K562 (cell line): Measurements from ENCODE around the gene PIK3R1. TPM values are rescaled to one million over a fixed set of nuclear protein-coding genes. Genes with fewer than 3 reads are reported as not detected.

Experiments
- ATAC-seq: fragments of 200-7000 bp; cut with Tn5 transposase; 3 replicates; pipeline ENCODE4 v1.9.1; 2020; ENCODE audit warnings: moderate library complexity
- BruUV-seq: library from RNA; stranded (reverse); fragments of 400-500 nt; replicated peaks from 2 replicates; lab custom pipeline; 2021; lab: Mats Ljungman, UMichigan
- CTCF ChIA-PET: fragments of 300-600 bp; formaldehyde crosslinking; extraction: SDS; loops from one replicate; lab custom pipeline; 2021; ENCODE audit warnings: low intra/inter-chr PET ratio; lab: Yijun Ruan, JAX
- POLR2A ChIA-PET: fragments of 300-600, 350-650 bp; sonication (Branson Sonifier 250); formaldehyde crosslinking; extraction: SDS; loops from one replicate; lab custom pipeline; 2021; ENCODE audit warnings: antibody characterized with exemption, inconsistent platforms; lab: Yijun Ruan, JAX
- DNase-seq, 4 experiments: peaks; one replicate each; pipeline versions ENCODE4 v3.0.0 to v3.0.0-alpha.2; 2011 to 2018; ENCODE audit warnings: low spot score in 3 of 4, mixed read lengths in 3 of 4; ENCODE audit errors: extremely low read depth in 1 of 4
- FAIRE-seq: peaks from 2 replicates; lab custom pipeline; 2011; peaks lifted over from hg19 to GRCh38; lab: Jason Lieb, UNC
- H2AFZ ChIP-seq: 2 replicates; pipeline ENCODE4 v1.6.0; 2011; ENCODE audit warnings: low read depth, low read length, control low read depth, inconsistent platforms
- H3K27ac ChIP-seq: fragments of 200-600 bp; 3 replicates; pipeline ENCODE4 v1.8.0; 2011; ENCODE audit warnings: low read depth, mild to moderate bottlenecking, control low read depth, inconsistent platforms, low read length, moderate library complexity, mixed read lengths; ENCODE audit errors: extremely low read depth
- H3K27me3 ChIP-seq, 2 experiments: fragments of 300-600 bp in 1 of 2; 2 replicates in 1 of 2; 3 replicates in 1 of 2; pipeline versions ENCODE4 v1.6.0 to v1.8.0; 2011; ENCODE audit warnings: inconsistent platforms in 2 of 2, low read length in 2 of 2, mild to moderate bottlenecking in 1 of 2, mixed read lengths in 1 of 2, moderate library complexity in 1 of 2; ENCODE audit not compliant: control insufficient read depth in 2 of 2, insufficient read depth in 2 of 2
- H3K36me3 ChIP-seq: fragments of 300-600 bp; 3 replicates; pipeline ENCODE4 v1.8.0; 2011; ENCODE audit warnings: mild to moderate bottlenecking, low read length, inconsistent platforms; ENCODE audit not compliant: control insufficient read depth, insufficient read depth
- H3K4me1 ChIP-seq, 2 experiments: fragments of 200-600 bp in 1 of 2; replicated peaks in 1 of 2; 2 replicates in 1 of 2; 3 replicates in 1 of 2; pipeline versions ENCODE4 v1.5.1 to v1.8.0; 2011; ENCODE audit warnings: inconsistent platforms in 2 of 2, low read length in 2 of 2, mild to moderate bottlenecking in 1 of 2, mixed read lengths in 1 of 2, moderate library complexity in 1 of 2; ENCODE audit not compliant: control insufficient read depth in 2 of 2, insufficient read depth in 2 of 2
- H3K4me2 ChIP-seq: 2 replicates; pipeline ENCODE4 v1.6.1; 2011; ENCODE audit warnings: low read length, control low read depth, inconsistent platforms, mixed read lengths; ENCODE audit not compliant: insufficient read depth
- H3K4me3 ChIP-seq: fragments of 200-600 bp; sonication (generic), shearing (Covaris generic); 2 replicates; pipeline ENCODE4 v1.5.1; 2016; ENCODE audit warnings: control low read depth, inconsistent platforms
- H3K79me2 ChIP-seq: fragments of 200-600 bp; 3 replicates; pipeline ENCODE4 v1.8.0; 2011; ENCODE audit warnings: low read length, inconsistent platforms; ENCODE audit not compliant: control insufficient read depth, insufficient read depth
- H3K9ac ChIP-seq, 2 experiments: 2 replicates each; pipeline versions ENCODE4 v1.6.0 to v1.6.1; 2011; ENCODE audit warnings: low read depth in 2 of 2, low read length in 2 of 2, control low read depth in 1 of 2, inconsistent platforms in 1 of 2, mild to moderate bottlenecking in 1 of 2, mixed read lengths in 1 of 2; ENCODE audit not compliant: insufficient read depth in 1 of 2
- H3K9me1 ChIP-seq: one replicate; pipeline ENCODE4 v1.6.0; 2011; ENCODE audit warnings: inconsistent platforms, mild to moderate bottlenecking, low read length, moderate library complexity; ENCODE audit not compliant: control insufficient read depth, insufficient read depth
- H3K9me3 ChIP-seq: replicated peaks from 2 replicates; pipeline ENCODE4 v1.5.1; 2011; ENCODE audit warnings: low read depth, low read length, inconsistent platforms; ENCODE audit not compliant: control insufficient read depth, insufficient read depth
- H4K20me1 ChIP-seq: replicated peaks from 2 replicates; pipeline ENCODE4 v1.6.1; 2011; ENCODE audit warnings: low read length, inconsistent platforms, mixed read lengths; ENCODE audit not compliant: control insufficient read depth, insufficient read depth
- CBX3 ChIP-seq, 2 experiments: IDR thresholded peaks; 1 replicate in 1 of 2; 2 replicates in 1 of 2; pipeline ENCODE4 v1.6.1; 2012; ENCODE audit warnings: inconsistent platforms in 2 of 2, low read length in 2 of 2, borderline replicate concordance in 1 of 2, control low read depth in 1 of 2
- L3MBTL2 ChIP-seq: fragments of 450-650 bp; IDR thresholded peaks from 2 replicates; pipeline ENCODE4 v1.6.1; 2016; ENCODE audit warnings: mild to moderate bottlenecking, moderate library complexity
- MAFG ChIP-seq: fragments of 450-650 bp; conservative IDR thresholded peaks from 2 replicates; pipeline ENCODE4 v1.6.1; 2016; ENCODE audit warnings: missing genetic modification characterization, missing compliant biosample characterization
- NFIC ChIP-seq: fragments of 450-650 bp; IDR thresholded peaks from 2 replicates; pipeline ENCODE4 v1.6.1; 2017; ENCODE audit warnings: mild to moderate bottlenecking, inconsistent platforms
- TAL1 ChIP-seq: fragments of 450-650 bp; IDR thresholded peaks from 2 replicates; pipeline ENCODE4 v1.6.1; 2016; ENCODE audit warnings: mild to moderate bottlenecking
- ZBTB8A ChIP-seq: fragments of 450-650 bp; IDR thresholded peaks from 2 replicates; pipeline ENCODE4 v1.6.1; 2018; ENCODE audit warnings: mild to moderate bottlenecking, moderate library complexity; ENCODE audit not compliant: partially characterized antibody
- ZC3H11A ChIP-seq: IDR thresholded peaks from 2 replicates; pipeline ENCODE4 v1.6.1; 2012; ENCODE audit warnings: low read depth, low read length, improper control_type of control experiment
- ZNF431 ChIP-seq: sonication (generic); formaldehyde crosslinking; IDR thresholded peaks from 2 replicates; pipeline ENCODE4 v1.8.0; 2022; ENCODE audit warnings: mild to moderate bottlenecking, missing genetic modification reagents
- WGBS: fragments of 100-300 bp; shearing (Covaris generic); methylation state at CpG from one replicate; pipeline ENCODE4 v1.1.6; 2016; ENCODE audit warnings: low coverage, mixed read lengths; ENCODE audit not compliant: insufficient coverage; ENCODE audit errors: missing lambda C conversion rate; 5-methylcytosine and 5-hydroxymethylcytosine counted together
- in situ Hi-C: fragments of 300-500 bp; cut with MboI; formaldehyde crosslinking; loops from 4 replicates; pipeline ENCODE4 v1.15.0; 2018; ENCODE audit warnings: inconsistent platforms, mixed read lengths
- intact Hi-C: fragments of 100-400 bp; cut with micrococcal nuclease; formaldehyde crosslinking; loops from 2 replicates; pipeline ENCODE4 v1.14.2; 2022
- polyA plus RNA-seq, 8 experiments: library from polyadenylated mRNA; depleted of rRNA in 4 of 8; stranded (reverse) in 5 of 8; unstranded in 3 of 8; fragments of >200 nt; fragmentation: Nextera tagmentation in 2 of 8; fragmentation: Illumina TruSeq in 1 of 8; extraction: Ambion mirVana in 2 of 8; extraction: Trizol in 1 of 8; gene quantifications; 2 replicates each; pipeline versions ENCODE4 v1.2.1 to v1.2.3, GENCODE V29; 2011 to 2014; ENCODE audit warnings: inconsistent platforms in 1 of 8, missing spikeins in 1 of 8
- total RNA-seq, 7 experiments: library from RNA; depleted of rRNA in 6 of 7; stranded (reverse); fragments of >200 nt in 6 of 7; fragmentation: Illumina TruSeq in 2 of 7; extraction: Trizol in 2 of 7; gene quantifications; 2 replicates each; pipeline versions ENCODE4 v1.2.1 to v1.2.3, GENCODE V29; 2011 to 2021; ENCODE audit warnings: low replicate concordance in 1 of 7
- TF ChIP-seq, protein P1 (sequence below): fragments of 450-650 bp; formaldehyde crosslinking; IDR thresholded peaks from 2 replicates; pipeline ENCODE4 v1.4.0; 2020; ENCODE audit warnings: mild to moderate bottlenecking, moderate library complexity
- TF ChIP-seq, protein P2 (sequence below), 2 experiments: IDR thresholded peaks; 2 replicates each; pipeline ENCODE4 v1.6.1; 2012; ENCODE audit warnings: improper control_type of control experiment in 2 of 2, low read depth in 2 of 2, low read length in 2 of 2, borderline replicate concordance in 1 of 2

PIK3R1 gene
- total and polyA plus RNA-seq, 9 of the 15 experiments (the other 6 are each of a cell fraction or from before 2014, with no cell fraction given), result 1.1 to 9.7 (median 4.8) TPM

DNA sequence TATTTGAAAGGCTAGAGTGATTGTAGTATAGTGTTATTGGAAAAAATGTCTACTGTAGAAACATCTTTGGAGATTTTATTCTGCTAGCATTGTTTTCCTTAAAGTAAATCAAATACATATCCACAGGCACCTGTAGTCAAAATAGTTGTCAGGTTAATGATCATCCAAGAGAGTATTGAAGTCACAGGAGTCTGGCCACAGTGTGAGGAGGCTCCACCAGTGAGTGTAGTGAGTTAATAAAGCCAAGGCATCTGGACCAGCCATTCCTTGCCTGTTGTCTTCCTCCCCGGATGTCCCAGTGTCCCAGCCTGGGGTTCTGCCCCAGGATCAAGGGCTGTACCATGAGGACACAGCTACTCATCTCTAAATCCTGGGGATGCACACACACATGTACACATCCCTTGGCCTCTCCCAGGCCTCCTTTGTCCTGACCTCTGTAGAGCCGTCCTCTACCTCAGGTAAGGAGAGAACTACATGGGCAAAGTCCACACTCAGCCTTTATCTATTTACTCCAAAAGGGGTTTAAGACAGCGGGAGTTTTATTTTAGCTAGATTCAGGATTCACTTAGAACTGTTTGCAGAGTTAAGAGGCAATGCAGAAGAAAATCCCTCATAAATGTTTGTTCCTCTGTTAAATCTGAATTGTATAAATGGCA lies 3.7 kb downstream of the PIK3R1 start:
- BruUV-seq, result no TSS peak
- TF ChIP-seq, protein P1, sequence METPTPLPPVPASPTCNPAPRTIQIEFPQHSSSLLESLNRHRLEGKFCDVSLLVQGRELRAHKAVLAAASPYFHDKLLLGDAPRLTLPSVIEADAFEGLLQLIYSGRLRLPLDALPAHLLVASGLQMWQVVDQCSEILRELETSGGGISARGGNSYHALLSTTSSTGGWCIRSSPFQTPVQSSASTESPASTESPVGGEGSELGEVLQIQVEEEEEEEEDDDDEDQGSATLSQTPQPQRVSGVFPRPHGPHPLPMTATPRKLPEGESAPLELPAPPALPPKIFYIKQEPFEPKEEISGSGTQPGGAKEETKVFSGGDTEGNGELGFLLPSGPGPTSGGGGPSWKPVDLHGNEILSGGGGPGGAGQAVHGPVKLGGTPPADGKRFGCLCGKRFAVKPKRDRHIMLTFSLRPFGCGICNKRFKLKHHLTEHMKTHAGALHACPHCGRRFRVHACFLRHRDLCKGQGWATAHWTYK, result no peak
- no peak for TF ChIP-seq ZBTB8A
- TF ChIP-seq L3MBTL2, result no peak
- Histone ChIP-seq H4K20me1 (no peaks in the 10 kb centered on the region), H3K79me2 (peaks cover 16% of the 10 kb centered on the region), H3K27me3 (no peaks in the 10 kb centered on the region), H3K9me3 (0 out of 2 replicates have a peak, but pooled peaks cover 2% of the 10 kb centered on the region), H3K9me1 (no peaks in the 10 kb centered on the region), H3K4me2 (no peak overlapping the region), H3K4me1 (peaks cover 9 to 16% of the 10 kb centered on the region in 2 experiments; a peak in 3 of 5 replicates), H3K9ac (no peak overlapping the region), H3K4me3 (no peak overlapping the region), H2AFZ (no peak overlapping the region), H3K36me3 (no peaks in the 10 kb centered on the region), H3K27ac (no peak overlapping the region)
- DNase-seq (no peak), ATAC-seq (no peak), FAIRE-seq (no peak)
- in situ Hi-C loops (no loop called here), intact Hi-C loops (no loop called here)
- CTCF ChIA-PET, result no interaction called here
- WGBS, result 42% methylated on average over 3 of the region's 3 CpGs
- POLR2A ChIA-PET, result no interaction called here

DNA sequence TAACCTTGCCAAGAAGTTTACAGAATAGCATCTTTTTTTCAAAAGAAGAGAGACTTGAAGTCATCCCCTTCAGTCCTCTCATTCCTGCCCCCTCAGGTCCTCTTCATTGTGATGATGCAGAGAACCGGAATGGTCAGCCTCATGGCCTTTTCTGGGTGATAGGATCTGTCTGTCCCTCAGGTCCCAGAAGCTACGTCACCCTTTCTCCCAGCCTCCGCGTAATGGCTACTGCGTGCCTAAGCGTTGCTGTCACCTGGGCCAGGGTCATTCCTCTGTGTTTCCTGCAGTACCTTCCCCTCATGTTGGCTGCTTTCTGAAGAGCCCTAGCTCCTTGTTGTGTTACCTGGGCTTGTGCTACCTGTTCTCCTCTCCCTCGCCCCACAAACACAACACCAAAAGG lies 4.7 kb downstream of the PIK3R1 start:
- no TSS peak for BruUV-seq
- FAIRE-seq (no peak), ATAC-seq (no peak), DNase-seq (no peak)
- CTCF ChIA-PET, result no interaction called here
- 80% methylated on average over 7 of the region's 7 CpGs for WGBS
- H2AFZ ChIP-seq, result no peak overlapping the region
- H3K9ac ChIP-seq, result no peak overlapping the region
- H3K4me1 ChIP-seq, result peaks cover 11% of the 10 kb centered on the region in 2 experiments
- no peak overlapping the region for H3K4me2 ChIP-seq
- H4K20me1 ChIP-seq, result peaks cover 5% of the 10 kb centered on the region; the same call in 1 of the 2 replicates
- in situ Hi-C loops (no loop called here), intact Hi-C loops (no loop called here)
- POLR2A ChIA-PET, result no interaction called here
- H3K27me3 ChIP-seq, result peaks cover under 1 to 1% of the 10 kb centered on the region in 2 experiments; a peak in 2 of 5 replicates
- H3K79me2 ChIP-seq, result peaks cover 16% of the 10 kb centered on the region
- H3K4me3 ChIP-seq, result no peak overlapping the region
- no peaks in the 10 kb centered on the region for H3K36me3 ChIP-seq
- 0 out of 2 replicates have a peak, but pooled peaks cover 2% of the 10 kb centered on the region for H3K9me3 ChIP-seq
- no peaks in the 10 kb centered on the region for H3K9me1 ChIP-seq
- H3K27ac ChIP-seq, result no peak overlapping the region
- no peak for TF ChIP-seq TAL1
- TF ChIP-seq MAFG (tag), result no peak
- TF ChIP-seq, protein P2, sequence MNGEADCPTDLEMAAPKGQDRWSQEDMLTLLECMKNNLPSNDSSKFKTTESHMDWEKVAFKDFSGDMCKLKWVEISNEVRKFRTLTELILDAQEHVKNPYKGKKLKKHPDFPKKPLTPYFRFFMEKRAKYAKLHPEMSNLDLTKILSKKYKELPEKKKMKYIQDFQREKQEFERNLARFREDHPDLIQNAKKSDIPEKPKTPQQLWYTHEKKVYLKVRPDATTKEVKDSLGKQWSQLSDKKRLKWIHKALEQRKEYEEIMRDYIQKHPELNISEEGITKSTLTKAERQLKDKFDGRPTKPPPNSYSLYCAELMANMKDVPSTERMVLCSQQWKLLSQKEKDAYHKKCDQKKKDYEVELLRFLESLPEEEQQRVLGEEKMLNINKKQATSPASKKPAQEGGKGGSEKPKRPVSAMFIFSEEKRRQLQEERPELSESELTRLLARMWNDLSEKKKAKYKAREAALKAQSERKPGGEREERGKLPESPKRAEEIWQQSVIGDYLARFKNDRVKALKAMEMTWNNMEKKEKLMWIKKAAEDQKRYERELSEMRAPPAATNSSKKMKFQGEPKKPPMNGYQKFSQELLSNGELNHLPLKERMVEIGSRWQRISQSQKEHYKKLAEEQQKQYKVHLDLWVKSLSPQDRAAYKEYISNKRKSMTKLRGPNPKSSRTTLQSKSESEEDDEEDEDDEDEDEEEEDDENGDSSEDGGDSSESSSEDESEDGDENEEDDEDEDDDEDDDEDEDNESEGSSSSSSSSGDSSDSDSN (IDR thresholded peaks at IDR 0.05; ENCODE audit: borderline replicate concordance in 1 of 2, low read depth in 2 of 2, low read length in 2 of 2), result no peak
- TF ChIP-seq ZNF431 (CRISPR knock-in tag), result no peak
- TF ChIP-seq CBX3 (IDR thresholded peaks at IDR 0.05; ENCODE audit: borderline replicate concordance in 1 of 2, low read length in 2 of 2), result no peak
- no peak for TF ChIP-seq ZC3H11A
- TF ChIP-seq NFIC, result no peak
